ENCODE data around the gene STRN3.
"Not testable (repeated sequence)": the region's sequence is repeated elsewhere in the genome, so short reads cannot be mapped to it uniquely, and the experiment has no call there.

DNA sequence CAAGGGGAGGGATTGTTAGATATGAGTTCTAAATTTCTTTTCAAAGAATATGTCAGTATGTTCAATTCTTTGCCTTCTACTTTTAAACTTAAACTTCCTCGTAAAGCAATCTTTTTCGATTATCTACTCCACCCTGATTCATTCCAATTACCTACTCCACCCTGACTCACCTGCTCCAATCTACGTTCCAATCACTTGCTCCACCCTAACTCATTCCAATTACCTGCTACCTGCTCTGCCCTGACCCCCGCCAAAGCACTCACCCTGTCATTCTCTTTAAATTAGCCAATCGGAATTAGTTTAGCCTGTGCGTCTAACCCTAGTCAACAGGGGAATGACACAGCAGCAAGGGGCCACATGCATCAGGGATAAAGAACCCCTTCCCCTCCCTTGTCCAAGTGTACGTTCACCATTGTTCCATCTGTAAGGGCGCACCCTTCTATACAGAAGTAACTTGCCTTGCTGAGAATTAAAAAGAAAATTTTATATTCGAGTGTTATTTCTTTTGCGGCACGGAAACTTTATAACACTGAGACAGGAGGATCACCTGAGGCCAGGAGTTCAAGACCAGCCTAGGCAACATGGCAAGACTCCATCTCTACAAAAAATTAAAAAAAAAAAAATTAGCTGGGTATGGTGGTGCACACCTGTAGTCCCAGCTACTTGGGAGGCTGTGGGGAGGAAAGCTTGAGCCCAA is 54.0 kb downstream of the STRN3 start:
- TF ChIP-seq POLR2A (IDR thresholded peaks at IDR 0.05), result not testable (repeated sequence)
- TF ChIP-seq, protein P1, sequence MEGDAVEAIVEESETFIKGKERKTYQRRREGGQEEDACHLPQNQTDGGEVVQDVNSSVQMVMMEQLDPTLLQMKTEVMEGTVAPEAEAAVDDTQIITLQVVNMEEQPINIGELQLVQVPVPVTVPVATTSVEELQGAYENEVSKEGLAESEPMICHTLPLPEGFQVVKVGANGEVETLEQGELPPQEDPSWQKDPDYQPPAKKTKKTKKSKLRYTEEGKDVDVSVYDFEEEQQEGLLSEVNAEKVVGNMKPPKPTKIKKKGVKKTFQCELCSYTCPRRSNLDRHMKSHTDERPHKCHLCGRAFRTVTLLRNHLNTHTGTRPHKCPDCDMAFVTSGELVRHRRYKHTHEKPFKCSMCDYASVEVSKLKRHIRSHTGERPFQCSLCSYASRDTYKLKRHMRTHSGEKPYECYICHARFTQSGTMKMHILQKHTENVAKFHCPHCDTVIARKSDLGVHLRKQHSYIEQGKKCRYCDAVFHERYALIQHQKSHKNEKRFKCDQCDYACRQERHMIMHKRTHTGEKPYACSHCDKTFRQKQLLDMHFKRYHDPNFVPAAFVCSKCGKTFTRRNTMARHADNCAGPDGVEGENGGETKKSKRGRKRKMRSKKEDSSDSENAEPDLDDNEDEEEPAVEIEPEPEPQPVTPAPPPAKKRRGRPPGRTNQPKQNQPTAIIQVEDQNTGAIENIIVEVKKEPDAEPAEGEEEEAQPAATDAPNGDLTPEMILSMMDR (IDR thresholded peaks at IDR 0.05 in 8 of 11, conservative IDR thresholded peaks at IDR 0.05 in 3 of 11), result not testable (repeated sequence)

All from spleen (tissue), 7 donors.